CD14-positive monocyte (primary cell): Measurements from ENCODE around the gene RAB1B. TPM values are rescaled to one million over a fixed set of nuclear protein-coding genes. Genes with fewer than 3 reads are reported as not detected.
"Not testable (repeated sequence)": the region's sequence is repeated elsewhere in the genome, so short reads cannot be mapped to it uniquely, and the experiment has no call there.

Experiments
- DNase-seq, 3 donors: peaks; one replicate each; pipeline ENCODE4 v3.0.0-alpha.2; 2011 to 2022
- H2AFZ ChIP-seq: 2 replicates; pipeline ENCODE4 v1.6.0; 2012; ENCODE audit warnings: mild to moderate bottlenecking, low read depth, low read length, inconsistent platforms; ENCODE audit not compliant: insufficient read depth, poor library complexity, severe bottlenecking
- H3K27ac ChIP-seq, 2 donors: 1 replicate in 1 of 2; 2 replicates in 1 of 2; pipeline ENCODE4 v1.5.1; 2012 to 2013; ENCODE audit warnings: low read length in 2 of 2, control low read depth in 1 of 2, inconsistent platforms in 1 of 2, low read depth in 1 of 2, mild to moderate bottlenecking in 1 of 2
- H3K27me3 ChIP-seq, 2 donors: one replicate each; pipeline versions ENCODE4 v1.6.0 to v1.6.1; 2011 to 2013; ENCODE audit warnings: low read length in 2 of 2; ENCODE audit not compliant: control insufficient read depth in 2 of 2, insufficient read depth in 2 of 2
- H3K36me3 ChIP-seq, 2 donors: replicated peaks in 1 of 2; 1 replicate in 1 of 2; 2 replicates in 1 of 2; pipeline versions ENCODE4 v1.5.1 to v1.6.1; 2012 to 2013; ENCODE audit warnings: low read length in 2 of 2, control low read depth in 1 of 2, inconsistent platforms in 1 of 2, mild to moderate bottlenecking in 1 of 2; ENCODE audit not compliant: insufficient read depth in 2 of 2, control insufficient read depth in 1 of 2
- H3K4me1 ChIP-seq, 2 donors: 1 replicate in 1 of 2; 2 replicates in 1 of 2; pipeline versions ENCODE4 v1.5.1 to v1.6.1; 2012 to 2013; ENCODE audit warnings: low read length in 2 of 2, control low read depth in 1 of 2, inconsistent platforms in 1 of 2, mild to moderate bottlenecking in 1 of 2, moderate library complexity in 1 of 2; ENCODE audit not compliant: insufficient read depth in 2 of 2, control insufficient read depth in 1 of 2
- H3K4me2 ChIP-seq: replicated peaks from 2 replicates; pipeline ENCODE3; 2012; ENCODE audit warnings: low read length, moderate library complexity, mild to moderate bottlenecking; ENCODE audit not compliant: poor library complexity, severe bottlenecking; ENCODE audit errors: extremely low read depth
- H3K4me3 ChIP-seq, 3 experiments: fragments of 200-600 bp in 1 of 3; sonication (generic) in 1 of 3; replicated peaks in 1 of 3; 1 replicate in 2 of 3; 2 replicates in 1 of 3; pipeline ENCODE4 v1.5.1; 2011 to 2013; ENCODE audit warnings: low read length in 3 of 3, mild to moderate bottlenecking in 3 of 3, control low read depth in 2 of 3, low read depth in 2 of 3, inconsistent platforms in 1 of 3, moderate library complexity in 1 of 3
- H3K79me2 ChIP-seq: 2 replicates; pipeline ENCODE4 v1.6.0; 2012; ENCODE audit warnings: mild to moderate bottlenecking, control low read depth, inconsistent platforms, low read length, moderate library complexity; ENCODE audit not compliant: insufficient read depth
- H3K9ac ChIP-seq: 2 replicates; pipeline ENCODE4 v1.6.0; 2017; ENCODE audit warnings: low read length, mild to moderate bottlenecking; ENCODE audit not compliant: insufficient read depth, poor library complexity, severe bottlenecking
- H3K9me3 ChIP-seq, 2 donors: replicated peaks in 1 of 2; 1 replicate in 1 of 2; 2 replicates in 1 of 2; pipeline versions ENCODE4 v1.5.1 to v1.6.1; 2012 to 2013; ENCODE audit warnings: low read length in 2 of 2, control low read depth in 1 of 2; ENCODE audit not compliant: control insufficient read depth in 1 of 2, insufficient read depth in 1 of 2
- H4K20me1 ChIP-seq: 2 replicates; pipeline ENCODE4 v1.6.0; 2012; ENCODE audit warnings: mild to moderate bottlenecking, low read length, control low read depth, moderate library complexity; ENCODE audit not compliant: insufficient read depth
- H3K27ac Mint-ChIP-seq, 7 donors: one replicate each; pipeline ENCODE4 v1.8.0; 2020; ENCODE audit warnings: mild to moderate bottlenecking in 7 of 7, mixed read lengths in 7 of 7, moderate library complexity in 6 of 7, inconsistent platforms in 2 of 7
- H3K27me3 Mint-ChIP-seq, 3 donors: one replicate each; pipeline ENCODE4 v1.8.0; 2021 to 2022; ENCODE audit warnings: low read depth in 3 of 3, mild to moderate bottlenecking in 3 of 3, mixed read lengths in 3 of 3, moderate library complexity in 3 of 3, inconsistent platforms in 1 of 3
- H3K36me3 Mint-ChIP-seq, 2 donors: one replicate each; pipeline ENCODE4 v1.8.0; 2020; ENCODE audit warnings: mixed read lengths in 2 of 2, inconsistent platforms in 1 of 2, mild to moderate bottlenecking in 1 of 2
- H3K4me1 Mint-ChIP-seq: one replicate; pipeline ENCODE4 v1.8.0; 2020; ENCODE audit warnings: mild to moderate bottlenecking, mixed read lengths
- H3K4me3 Mint-ChIP-seq, 2 donors: one replicate each; pipeline ENCODE4 v1.8.0; 2020; ENCODE audit warnings: mild to moderate bottlenecking in 2 of 2, mixed read lengths in 2 of 2, moderate library complexity in 1 of 2
- H3K9me3 Mint-ChIP-seq, 7 donors: one replicate each; pipeline ENCODE4 v1.8.0; 2020 to 2022; ENCODE audit warnings: mixed read lengths in 7 of 7, mild to moderate bottlenecking in 6 of 7, moderate library complexity in 6 of 7, inconsistent platforms in 2 of 7
- WGBS: methylation state at CpG from one replicate; pipeline ENCODE4 v1.1.5; 2013; ENCODE audit warnings: missing lambda C conversion rate; ENCODE audit not compliant: insufficient coverage; 5-methylcytosine and 5-hydroxymethylcytosine counted together
- intact Hi-C, 2 donors: fragments of 100-400 bp; cut with micrococcal nuclease; formaldehyde crosslinking; loops; one replicate each; pipeline versions ENCODE4 v1.15.0 to v1.15.1; 2023
- polyA plus RNA-seq, 3 donors: library from polyadenylated mRNA; depleted of rRNA in 1 of 3; unstranded in 2 of 3; stranded (reverse) in 1 of 3; fragments of 300-500 nt in 2 of 3; fragments of >200 nt in 1 of 3; fragmentation: Illumina TruSeq in 2 of 3; gene quantifications; 1 replicate in 2 of 3; 2 replicates in 1 of 3; pipeline ENCODE4 v1.2.3, GENCODE V29; 2012 to 2021
- TF ChIP-seq, protein P1 (sequence below): fragments of 200-600 bp; IDR thresholded peaks from one replicate; pipeline ENCODE4 v1.8.0; 2022; ENCODE audit warnings: antibody characterized with exemption, mild to moderate bottlenecking

Gene RAB1B
- polyA plus RNA-seq, 3 donors: 17.9 to 90.5 (median 18.8) TPM

DNA sequence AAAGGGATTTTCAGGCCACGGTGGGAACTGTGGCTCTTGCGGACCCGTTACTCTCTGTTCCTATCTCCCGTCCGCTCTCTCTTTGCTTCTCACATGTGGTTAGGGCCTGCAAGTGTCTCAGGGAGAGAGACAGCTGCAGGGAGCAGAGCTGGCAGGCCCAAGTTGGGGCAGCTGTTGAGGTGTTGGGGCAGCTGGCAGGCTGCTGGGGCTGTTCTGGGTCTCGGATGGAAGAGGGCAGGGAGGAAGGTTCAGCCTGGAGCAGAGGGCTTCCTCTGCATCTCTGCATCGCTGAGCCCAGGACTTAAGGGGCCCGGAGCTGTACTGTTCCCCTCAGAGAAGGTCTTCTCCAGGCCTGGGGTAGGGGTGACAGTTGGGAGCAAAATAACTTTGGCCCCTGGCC is 7.0 kb downstream of the RAB1B start:
- peaks cover 20 to 32% (median 25%) of the 10 kb centered on the region in 3 donors for H3K27me3 Mint-ChIP-seq
- no peak overlapping the region for H3K27ac Mint-ChIP-seq
- peaks cover 18% of the 10 kb centered on the region for H3K4me1 Mint-ChIP-seq

DNA sequence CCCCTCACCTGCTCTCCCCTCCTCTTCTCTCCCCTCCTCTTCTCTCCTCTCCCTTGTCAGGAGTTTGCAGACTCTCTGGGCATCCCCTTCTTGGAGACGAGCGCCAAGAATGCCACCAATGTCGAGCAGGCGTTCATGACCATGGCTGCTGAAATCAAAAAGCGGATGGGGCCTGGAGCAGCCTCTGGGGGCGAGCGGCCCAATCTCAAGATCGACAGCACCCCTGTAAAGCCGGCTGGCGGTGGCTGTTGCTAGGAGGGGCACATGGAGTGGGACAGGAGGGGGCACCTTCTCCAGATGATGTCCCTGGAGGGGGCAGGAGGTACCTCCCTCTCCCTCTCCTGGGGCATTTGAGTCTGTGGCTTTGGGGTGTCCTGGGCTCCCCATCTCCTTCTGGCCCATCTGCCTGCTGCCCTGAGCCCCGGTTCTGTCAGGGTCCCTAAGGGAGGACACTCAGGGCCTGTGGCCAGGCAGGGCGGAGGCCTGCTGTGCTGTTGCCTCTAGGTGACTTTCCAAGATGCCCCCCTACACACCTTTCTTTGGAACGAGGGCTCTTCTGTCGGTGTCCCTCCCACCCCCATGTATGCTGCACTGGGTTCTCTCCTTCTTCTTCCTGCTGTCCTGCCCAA is 7.7 kb downstream of the RAB1B start:
- H3K36me3 ChIP-seq: peaks cover 49 to 53% of the 10 kb centered on the region in 2 donors

More for the DNA sequence above, 7.0 kb downstream of the RAB1B start:
- Histone ChIP-seq H3K27ac (no peak overlapping the region), H3K27me3 (peaks cover 3 to 23% of the 10 kb centered on the region in 2 donors), H4K20me1 (peaks cover 88% of the 10 kb centered on the region), H3K79me2 (peaks cover 22% of the 10 kb centered on the region), H3K9me3 (no peaks in the 10 kb centered on the region), H3K4me3 (no peak overlapping the region), H2AFZ (no peak overlapping the region), H3K4me1 (peaks cover 4 to 13% of the 10 kb centered on the region in 2 donors), H3K9ac (no peak overlapping the region), H3K4me2 (no peak overlapping the region), H3K36me3 (peaks cover 49 to 57% of the 10 kb centered on the region in 2 donors)
- TF ChIP-seq, protein P1, sequence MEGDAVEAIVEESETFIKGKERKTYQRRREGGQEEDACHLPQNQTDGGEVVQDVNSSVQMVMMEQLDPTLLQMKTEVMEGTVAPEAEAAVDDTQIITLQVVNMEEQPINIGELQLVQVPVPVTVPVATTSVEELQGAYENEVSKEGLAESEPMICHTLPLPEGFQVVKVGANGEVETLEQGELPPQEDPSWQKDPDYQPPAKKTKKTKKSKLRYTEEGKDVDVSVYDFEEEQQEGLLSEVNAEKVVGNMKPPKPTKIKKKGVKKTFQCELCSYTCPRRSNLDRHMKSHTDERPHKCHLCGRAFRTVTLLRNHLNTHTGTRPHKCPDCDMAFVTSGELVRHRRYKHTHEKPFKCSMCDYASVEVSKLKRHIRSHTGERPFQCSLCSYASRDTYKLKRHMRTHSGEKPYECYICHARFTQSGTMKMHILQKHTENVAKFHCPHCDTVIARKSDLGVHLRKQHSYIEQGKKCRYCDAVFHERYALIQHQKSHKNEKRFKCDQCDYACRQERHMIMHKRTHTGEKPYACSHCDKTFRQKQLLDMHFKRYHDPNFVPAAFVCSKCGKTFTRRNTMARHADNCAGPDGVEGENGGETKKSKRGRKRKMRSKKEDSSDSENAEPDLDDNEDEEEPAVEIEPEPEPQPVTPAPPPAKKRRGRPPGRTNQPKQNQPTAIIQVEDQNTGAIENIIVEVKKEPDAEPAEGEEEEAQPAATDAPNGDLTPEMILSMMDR: no peak
- intact Hi-C loops: no loop called here
- Mint-ChIP-seq H3K9me3 (peaks cover 0 to 7% (median 2%) of the 10 kb centered on the region in 7 donors), H3K4me3 (no peak overlapping the region), H3K36me3 (peaks cover 63 to 68% of the 10 kb centered on the region in 2 donors)
- no peak for DNase-seq
- 94% methylated on average over 6 of the region's 8 CpGs for WGBS

DNA sequence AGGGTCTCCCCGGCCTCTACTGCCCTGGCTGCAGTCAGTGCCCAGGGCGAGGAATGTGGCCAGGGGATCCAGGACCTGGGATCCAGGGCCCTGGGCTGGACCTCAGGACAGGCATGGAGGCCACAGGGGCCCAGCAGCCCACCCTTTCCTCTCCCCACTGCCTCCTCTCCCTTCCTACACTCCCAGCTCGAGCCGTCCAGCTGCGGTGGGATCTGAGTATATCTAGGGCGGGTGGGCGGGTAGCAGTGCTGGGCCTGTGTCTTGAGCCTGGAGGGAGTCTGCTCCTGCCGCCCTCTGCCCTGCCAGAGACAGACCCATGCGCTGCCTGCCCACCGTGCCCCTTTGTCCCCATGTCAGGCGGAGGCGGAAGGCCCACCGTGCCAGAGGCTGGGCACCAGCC is 8.2 kb downstream of the RAB1B start:
- H3K27ac Mint-ChIP-seq, H3K4me3 ChIP-seq, H3K9me3 Mint-ChIP-seq, DNase-seq, H3K9ac ChIP-seq, H3K27ac ChIP-seq, H3K4me1 ChIP-seq, intact Hi-C loops, H3K9me3 ChIP-seq, H3K4me3 Mint-ChIP-seq, H2AFZ ChIP-seq, H3K4me2 ChIP-seq: not testable (repeated sequence)
- H3K4me1 Mint-ChIP-seq: peaks cover 12% of the 10 kb centered on the region
- H4K20me1 ChIP-seq: peaks cover 77% of the 10 kb centered on the region
- peaks cover 11% of the 10 kb centered on the region for H3K79me2 ChIP-seq
- peaks cover 25 to 35% (median 32%) of the 10 kb centered on the region in 3 donors for H3K27me3 Mint-ChIP-seq
- 60% methylated on average over 7 of the region's 13 CpGs for WGBS
- peaks cover 58 to 61% of the 10 kb centered on the region in 2 donors for H3K36me3 Mint-ChIP-seq
- peaks cover 3 to 23% of the 10 kb centered on the region in 2 donors for H3K27me3 ChIP-seq
- peaks cover 48 to 49% of the 10 kb centered on the region in 2 donors for H3K36me3 ChIP-seq

More for the DNA sequence above, 7.7 kb downstream of the RAB1B start:
- peaks cover 81% of the 10 kb centered on the region for H4K20me1 ChIP-seq
- TF ChIP-seq, protein P1: no peak
- no peak overlapping the region for H3K27ac Mint-ChIP-seq
- no peak overlapping the region for H3K4me2 ChIP-seq
- peaks cover 59 to 62% of the 10 kb centered on the region in 2 donors for H3K36me3 Mint-ChIP-seq
- H2AFZ ChIP-seq: no peak overlapping the region
- H3K9me3 ChIP-seq: no peaks in the 10 kb centered on the region
- H3K4me3 ChIP-seq: no peak overlapping the region
- peaks cover 0 to 7% (median 2%) of the 10 kb centered on the region in 7 donors for H3K9me3 Mint-ChIP-seq
- no peak overlapping the region for H3K4me3 Mint-ChIP-seq
- H3K9ac ChIP-seq: no peak overlapping the region
- no peak overlapping the region for H3K27ac ChIP-seq
- H3K27me3 ChIP-seq: peaks cover 3 to 23% of the 10 kb centered on the region in 2 donors
- 97% methylated on average over 13 of the region's 14 CpGs for WGBS
- H3K4me1 ChIP-seq: peaks cover 4 to 8% of the 10 kb centered on the region in 2 donors
- H3K27me3 Mint-ChIP-seq: peaks cover 23 to 35% (median 28%) of the 10 kb centered on the region in 3 donors
- DNase-seq: no peak
- intact Hi-C loops: no loop called here
- peaks cover 15% of the 10 kb centered on the region for H3K79me2 ChIP-seq
- H3K4me1 Mint-ChIP-seq: peaks cover 13% of the 10 kb centered on the region
